GM18508 (cell line): ENCODE data around the gene ACACA.
"Not testable (repeated sequence)": the region's sequence is repeated elsewhere in the genome, so short reads cannot be mapped to it uniquely, and the experiment has no call there.

Experiments used
- ATAC-seq: cut with Tn5 transposase; IDR thresholded peaks from one replicate; pipeline ENCODE4 v1.9.1; 2021; ENCODE audit warnings: moderate number of reproducible peaks; ENCODE audit not compliant: insufficient read depth, unreplicated experiment

The ACACA gene

GRCh38 chr17:37356796-37357569, 49.7 kb downstream of the ACACA start:
- not testable (repeated sequence) for ATAC-seq

GRCh38 chr17:37346863-37347402, 59.7 kb downstream of the ACACA start:
- not testable (repeated sequence) for ATAC-seq

GRCh38 chr17:37344519-37344918, 62.1 kb downstream of the ACACA start:
- no peak for ATAC-seq

- ATAC-seq = no peak
Measured at GRCh38 chr17:37342589-37342988, 64.0 kb downstream of the ACACA start.

- ATAC-seq = no peak
Measured at GRCh38 chr17:37340804-37341203, 65.8 kb downstream of the ACACA start.

- ATAC-seq = no peak
Measured at GRCh38 chr17:37339321-37339720, 67.3 kb downstream of the ACACA start.

- no peak for ATAC-seq
Measured at GRCh38 chr17:37338847-37339246, 67.8 kb downstream of the ACACA start.

GRCh38 chr17:37327341-37328090, 79.1 kb downstream of the ACACA start:
- ATAC-seq = no peak

- no peak for ATAC-seq
Measured at GRCh38 chr17:37322826-37323561, 83.6 kb downstream of the ACACA start.

- ATAC-seq = no peak
Measured at GRCh38 chr17:37322106-37322505, 84.5 kb downstream of the ACACA start.

- ATAC-seq = no peak
Measured at GRCh38 chr17:37318931-37319594, 87.6 kb downstream of the ACACA start.

GRCh38 chr17:37317867-37318266, 88.8 kb downstream of the ACACA start:
- no peak for ATAC-seq

GRCh38 chr17:37315601-37316000, 91.0 kb downstream of the ACACA start:
- no peak for ATAC-seq

- ATAC-seq = no peak
Measured at GRCh38 chr17:37312137-37312923, 94.3 kb downstream of the ACACA start.

- no peak for ATAC-seq
Measured at GRCh38 chr17:37310940-37311339, 95.7 kb downstream of the ACACA start.

- ATAC-seq = no peak
Measured at GRCh38 chr17:37309051-37309450, 97.6 kb downstream of the ACACA start.

- no peak for ATAC-seq
Measured at GRCh38 chr17:37305406-37305905, 101.2 kb downstream of the ACACA start.

GRCh38 chr17:37301288-37301687, 105.3 kb downstream of the ACACA start:
- no peak for ATAC-seq

- ATAC-seq = no peak
Measured at GRCh38 chr17:37300683-37301082, 106.0 kb downstream of the ACACA start.
